Measurements from ENCODE around the gene HTRA3. TPM values are rescaled to one million over a fixed set of nuclear protein-coding genes. Genes with fewer than 3 reads are reported as not detected.

HTRA3 gene
- total RNA-seq, 1 experiment from 2014 or later = 2.8 TPM

DNA sequence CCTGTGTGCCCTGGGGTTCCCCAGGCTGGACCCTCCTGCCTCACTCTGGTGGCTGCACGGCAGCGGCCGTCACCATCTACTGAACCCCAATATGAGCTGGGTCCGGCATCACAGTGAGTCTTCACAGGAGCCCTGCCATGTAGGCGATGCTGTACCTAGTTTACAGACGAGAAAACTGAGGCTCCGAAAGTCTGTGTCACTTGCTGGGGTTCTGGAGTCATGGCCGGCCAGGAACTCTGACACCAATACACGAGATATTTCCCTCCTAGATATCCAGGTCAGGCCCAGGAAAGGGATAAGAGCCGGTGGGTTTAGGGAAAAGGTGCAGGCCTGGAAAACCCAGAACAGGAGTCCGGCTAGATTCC is 74.4 kb downstream of the HTRA3 start:
- POLR2A ChIA-PET (ENCODE audit: unreplicated experiment) = no interaction called here
- CTCF ChIA-PET = no interaction called here
- intact Hi-C loops (cut with micrococcal nuclease) = no loop called here
- no TSS peak for BruUV-seq (replicated peaks)
- H3F3A ChIP-seq (ENCODE audit: low read length, unreplicated experiment) = no peaks in the 10 kb centered on the region
- no peaks in the 10 kb centered on the region for H3K79me2 ChIP-seq (ENCODE audit: low read length)
- no peak overlapping the region for H2AFZ ChIP-seq (ENCODE audit: low read length)
- no peak overlapping the region for H3K27ac ChIP-seq (ENCODE audit: low read length)
- H3K4me1 ChIP-seq (ENCODE audit: insufficient read depth, low read length) = no peaks in the 10 kb centered on the region
- no peaks in the 10 kb centered on the region for H3K9me2 ChIP-seq (replicated peaks; ENCODE audit: low read length)
- DNase-seq (no peak), ATAC-seq (no peak)
- no peak for TF ChIP-seq EZH2 (IDR thresholded peaks at IDR 0.05; ENCODE audit: low read length, unreplicated experiment)
- TF ChIP-seq, protein P1, sequence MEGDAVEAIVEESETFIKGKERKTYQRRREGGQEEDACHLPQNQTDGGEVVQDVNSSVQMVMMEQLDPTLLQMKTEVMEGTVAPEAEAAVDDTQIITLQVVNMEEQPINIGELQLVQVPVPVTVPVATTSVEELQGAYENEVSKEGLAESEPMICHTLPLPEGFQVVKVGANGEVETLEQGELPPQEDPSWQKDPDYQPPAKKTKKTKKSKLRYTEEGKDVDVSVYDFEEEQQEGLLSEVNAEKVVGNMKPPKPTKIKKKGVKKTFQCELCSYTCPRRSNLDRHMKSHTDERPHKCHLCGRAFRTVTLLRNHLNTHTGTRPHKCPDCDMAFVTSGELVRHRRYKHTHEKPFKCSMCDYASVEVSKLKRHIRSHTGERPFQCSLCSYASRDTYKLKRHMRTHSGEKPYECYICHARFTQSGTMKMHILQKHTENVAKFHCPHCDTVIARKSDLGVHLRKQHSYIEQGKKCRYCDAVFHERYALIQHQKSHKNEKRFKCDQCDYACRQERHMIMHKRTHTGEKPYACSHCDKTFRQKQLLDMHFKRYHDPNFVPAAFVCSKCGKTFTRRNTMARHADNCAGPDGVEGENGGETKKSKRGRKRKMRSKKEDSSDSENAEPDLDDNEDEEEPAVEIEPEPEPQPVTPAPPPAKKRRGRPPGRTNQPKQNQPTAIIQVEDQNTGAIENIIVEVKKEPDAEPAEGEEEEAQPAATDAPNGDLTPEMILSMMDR (conservative IDR thresholded peaks at IDR 0.05; ENCODE audit: low read depth, low read length) = no peak
- TF ChIP-seq EZH2phosphoT487 (IDR thresholded peaks at IDR 0.05; ENCODE audit: borderline replicate concordance, low read length) = no peak
- no peaks in the 10 kb centered on the region for H3K36me3 ChIP-seq (ENCODE audit: low read depth, low read length)
- H3K27me3 ChIP-seq (ENCODE audit: low read length) = no peaks in the 10 kb centered on the region
- H3K4me3 ChIP-seq (ENCODE audit: low read length) = no peak overlapping the region
- H3K4me2 ChIP-seq (ENCODE audit: low read length) = no peak overlapping the region
- no peaks in the 10 kb centered on the region for H4K20me1 ChIP-seq (ENCODE audit: low read length)
- H3K9me3 ChIP-seq (ENCODE audit: low read length) = no peaks in the 10 kb centered on the region
- H3K9ac ChIP-seq (ENCODE audit: low read length) = no peak overlapping the region

DNA sequence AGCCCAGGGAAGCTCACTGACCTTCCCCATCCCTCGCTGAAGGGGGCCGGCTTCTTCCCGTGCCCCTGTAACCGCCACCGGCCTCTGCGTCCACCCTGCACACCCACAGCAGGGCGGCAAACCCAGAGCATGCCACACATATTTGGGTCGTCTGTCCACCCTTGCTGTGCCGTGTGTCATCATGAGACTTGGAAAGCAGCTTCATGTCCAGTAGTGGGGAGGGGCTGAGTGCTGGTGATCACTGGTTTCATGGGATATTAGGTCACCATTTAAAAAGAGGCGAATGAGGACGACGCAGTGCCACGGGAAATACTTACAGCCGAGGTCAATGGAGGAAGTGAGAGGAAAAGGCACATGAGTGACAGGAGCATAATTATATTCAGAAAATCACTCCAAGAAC is 74.8 kb downstream of the HTRA3 start:
- H3K9ac ChIP-seq (ENCODE audit: low read length) = no peak overlapping the region
- no peaks in the 10 kb centered on the region for H4K20me1 ChIP-seq (ENCODE audit: low read length)
- no peak for TF ChIP-seq EZH2 (IDR thresholded peaks at IDR 0.05; ENCODE audit: low read length, unreplicated experiment)
- TF ChIP-seq, protein P1 (conservative IDR thresholded peaks at IDR 0.05; ENCODE audit: low read depth, low read length) = no peak
- TF ChIP-seq EZH2phosphoT487 (IDR thresholded peaks at IDR 0.05; ENCODE audit: borderline replicate concordance, low read length) = no peak
- H3K4me3 ChIP-seq (ENCODE audit: low read length) = no peak overlapping the region
- DNase-seq = no peak
- intact Hi-C loops (cut with micrococcal nuclease) = no loop called here
- H3K9me2 ChIP-seq (replicated peaks; ENCODE audit: low read length) = no peaks in the 10 kb centered on the region
- no peaks in the 10 kb centered on the region for H3K9me3 ChIP-seq (ENCODE audit: low read length)
- H3K36me3 ChIP-seq (ENCODE audit: low read depth, low read length) = no peaks in the 10 kb centered on the region
- no peak overlapping the region for H3K4me2 ChIP-seq (ENCODE audit: low read length)
- no peaks in the 10 kb centered on the region for H3K79me2 ChIP-seq (ENCODE audit: low read length)
- no TSS peak for BruUV-seq (replicated peaks)
- CTCF ChIA-PET = no interaction called here
- ATAC-seq = no peak
- H2AFZ ChIP-seq (ENCODE audit: low read length) = no peak overlapping the region
- no peaks in the 10 kb centered on the region for H3K27me3 ChIP-seq (ENCODE audit: low read length)
- no peaks in the 10 kb centered on the region for H3F3A ChIP-seq (ENCODE audit: low read length, unreplicated experiment)
- POLR2A ChIA-PET (ENCODE audit: unreplicated experiment) = no interaction called here
- H3K27ac ChIP-seq (ENCODE audit: low read length) = no peak overlapping the region
- no peaks in the 10 kb centered on the region for H3K4me1 ChIP-seq (ENCODE audit: insufficient read depth, low read length)

DNA sequence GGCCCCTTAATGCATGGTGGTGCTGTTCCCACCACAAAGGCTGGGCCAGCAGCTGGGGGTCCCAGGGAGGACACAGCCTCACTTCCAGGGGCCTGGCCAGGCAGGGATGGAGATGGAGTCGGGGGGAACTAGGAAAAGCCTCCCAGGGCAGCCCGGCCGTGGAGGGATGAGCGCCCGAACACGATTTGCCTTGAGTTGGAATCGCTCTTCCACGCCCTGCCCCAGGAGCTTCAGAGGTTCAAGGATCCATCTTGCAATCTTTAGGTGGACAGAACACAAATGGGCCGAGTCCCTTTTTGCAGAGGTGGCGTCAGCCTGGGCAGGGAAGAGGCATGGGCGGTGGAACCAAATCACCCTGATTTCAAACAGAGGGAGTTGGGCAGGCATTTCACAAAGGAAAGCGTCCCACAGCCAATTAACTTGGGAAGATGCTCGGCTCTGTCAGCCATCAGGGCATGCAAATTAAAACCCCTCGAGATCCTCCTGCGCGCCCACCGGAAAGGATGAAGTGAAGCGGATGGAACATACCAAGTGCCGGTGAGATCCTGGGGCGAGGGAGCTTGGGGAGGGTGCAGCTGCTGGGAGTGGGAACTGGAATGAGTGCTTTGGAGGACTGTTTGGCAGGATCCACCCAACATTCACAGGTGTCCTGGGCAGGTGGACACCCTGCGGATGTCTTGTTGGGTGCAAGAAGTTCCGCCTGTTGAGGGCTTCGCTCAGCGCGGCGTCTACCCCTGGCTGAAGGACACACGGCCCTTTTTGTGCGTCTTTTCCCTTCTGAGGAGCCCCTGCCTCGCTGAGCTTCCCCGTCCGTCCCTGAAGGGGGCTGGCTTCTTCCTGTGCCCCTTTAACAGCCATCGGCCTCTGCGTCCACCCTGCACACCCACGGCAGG is 75.7 kb downstream of the HTRA3 start:
- no TSS peak for BruUV-seq (replicated peaks)
- intact Hi-C loops (cut with micrococcal nuclease) = no loop called here
- Histone ChIP-seq H2AFZ (ENCODE audit: low read length) (no peak overlapping the region), H4K20me1 (ENCODE audit: low read length) (no peaks in the 10 kb centered on the region), H3K79me2 (ENCODE audit: low read length) (no peaks in the 10 kb centered on the region), H3K9me3 (ENCODE audit: low read length) (no peaks in the 10 kb centered on the region), H3K27me3 (ENCODE audit: low read length) (no peaks in the 10 kb centered on the region), H3K9ac (ENCODE audit: low read length) (no peak overlapping the region), H3K9me2 (replicated peaks; ENCODE audit: low read length) (no peaks in the 10 kb centered on the region), H3K4me2 (ENCODE audit: low read length) (no peak overlapping the region), H3K36me3 (ENCODE audit: low read depth, low read length) (no peaks in the 10 kb centered on the region), H3K4me3 (ENCODE audit: low read length) (no peak overlapping the region), H3K4me1 (ENCODE audit: insufficient read depth, low read length) (no peaks in the 10 kb centered on the region), H3F3A (ENCODE audit: low read length, unreplicated experiment) (no peaks in the 10 kb centered on the region), H3K27ac (ENCODE audit: low read length) (no peak overlapping the region)
- CTCF ChIA-PET = no interaction called here
- no peak for TF ChIP-seq EZH2phosphoT487 (IDR thresholded peaks at IDR 0.05; ENCODE audit: borderline replicate concordance, low read length)
- TF ChIP-seq, protein P1 (conservative IDR thresholded peaks at IDR 0.05; ENCODE audit: low read depth, low read length) = no peak
- no peak for TF ChIP-seq EZH2 (IDR thresholded peaks at IDR 0.05; ENCODE audit: low read length, unreplicated experiment)
- DNase-seq (no peak), ATAC-seq (no peak)
- POLR2A ChIA-PET (ENCODE audit: unreplicated experiment) = no interaction called here
